Ammon's horn (tissue), 1 donor: ENCODE results near the gene HS3ST3A1.

Experiments used
- DNase-seq: peaks from one replicate; pipeline ENCODE4 v3.0.0-alpha.2; 2016; ENCODE audit warnings: low spot score

HS3ST3A1 gene

GRCh38 chr17:13491916-13492736, 109.6 kb downstream of the HS3ST3A1 start:
- DNase-seq: no peak

GRCh38 chr17:13491491-13491890, 110.2 kb downstream of the HS3ST3A1 start:
- DNase-seq: no peak

- DNase-seq: no peak
Measured at GRCh38 chr17:13490906-13491482, 110.7 kb downstream of the HS3ST3A1 start.

GRCh38 chr17:13490427-13490826, 111.3 kb downstream of the HS3ST3A1 start:
- DNase-seq: no peak

- DNase-seq: no peak
Measured at GRCh38 chr17:13485327-13485726, 116.4 kb downstream of the HS3ST3A1 start.

- no peak for DNase-seq
Measured at GRCh38 chr17:13484020-13484419, 117.7 kb downstream of the HS3ST3A1 start.

- DNase-seq: no peak
Measured at GRCh38 chr17:13480877-13481276, 120.9 kb downstream of the HS3ST3A1 start.

GRCh38 chr17:13478326-13478830, 123.4 kb downstream of the HS3ST3A1 start:
- no peak for DNase-seq

GRCh38 chr17:13477180-13477611, 124.5 kb downstream of the HS3ST3A1 start:
- no peak for DNase-seq

- DNase-seq: no peak
Measured at GRCh38 chr17:13476720-13477119, 125.0 kb downstream of the HS3ST3A1 start.

GRCh38 chr17:13475574-13476223, 126.0 kb downstream of the HS3ST3A1 start:
- DNase-seq: no peak

- no peak for DNase-seq
Measured at GRCh38 chr17:13474073-13474800, 127.5 kb downstream of the HS3ST3A1 start.

- DNase-seq: no peak
Measured at GRCh38 chr17:13465678-13466077, 136.1 kb downstream of the HS3ST3A1 start.

GRCh38 chr17:13462673-13463124, 139.0 kb downstream of the HS3ST3A1 start:
- DNase-seq: no peak

- no peak for DNase-seq
Measured at GRCh38 chr17:13462146-13462545, 139.6 kb downstream of the HS3ST3A1 start.

GRCh38 chr17:13460261-13461000, 141.3 kb downstream of the HS3ST3A1 start:
- DNase-seq: no peak

- DNase-seq: no peak
Measured at GRCh38 chr17:13457783-13458182, 143.9 kb downstream of the HS3ST3A1 start.
